GM21423 (cell line): Measurements from ENCODE around the gene CRYBA2.

ENCODE experiments used
- ATAC-seq: cut with Tn5 transposase; IDR thresholded peaks from one replicate; pipeline ENCODE4 v1.9.1; 2021; ENCODE audit warnings: mild to moderate bottlenecking, moderate library complexity; ENCODE audit not compliant: unreplicated experiment

Gene CRYBA2

DNA sequence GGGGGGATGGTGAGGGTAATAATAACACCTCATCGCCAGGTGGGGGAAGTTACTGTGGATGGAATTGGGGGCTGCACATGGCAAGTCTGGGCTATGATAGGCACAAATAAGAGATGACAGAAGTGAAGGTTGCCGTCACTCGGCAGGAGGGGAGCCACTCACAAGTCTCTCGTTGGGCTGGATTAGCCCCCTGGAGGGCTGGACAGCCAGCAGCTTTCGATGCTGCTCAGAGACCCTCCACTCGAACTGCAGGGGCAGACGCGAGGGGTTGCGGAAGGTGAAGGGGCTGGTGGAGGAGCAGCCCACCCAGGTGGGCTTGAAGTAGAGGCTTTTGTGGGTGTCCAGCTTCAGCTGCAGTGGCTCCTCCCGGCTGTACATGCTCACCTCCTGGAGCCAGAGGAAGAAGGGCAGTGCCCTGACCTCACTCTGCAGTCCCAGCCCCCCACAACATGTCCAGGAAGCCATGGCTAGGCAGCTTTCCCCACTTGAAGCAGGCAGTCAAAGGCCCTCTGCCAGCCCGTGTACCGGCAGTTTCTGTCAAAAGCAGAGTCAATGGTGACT is 29.9 kb upstream of the CRYBA2 start:
- no peak for ATAC-seq

GRCh38 chr2:219022616-219023015 is 29.4 kb upstream of the CRYBA2 start:
- no peak for ATAC-seq

- ATAC-seq = no peak
Observed at GRCh38 chr2:219022041-219022440, 28.8 kb upstream of the CRYBA2 start.

GRCh38 chr2:219021591-219021990 is 28.4 kb upstream of the CRYBA2 start:
- ATAC-seq = no peak

DNA sequence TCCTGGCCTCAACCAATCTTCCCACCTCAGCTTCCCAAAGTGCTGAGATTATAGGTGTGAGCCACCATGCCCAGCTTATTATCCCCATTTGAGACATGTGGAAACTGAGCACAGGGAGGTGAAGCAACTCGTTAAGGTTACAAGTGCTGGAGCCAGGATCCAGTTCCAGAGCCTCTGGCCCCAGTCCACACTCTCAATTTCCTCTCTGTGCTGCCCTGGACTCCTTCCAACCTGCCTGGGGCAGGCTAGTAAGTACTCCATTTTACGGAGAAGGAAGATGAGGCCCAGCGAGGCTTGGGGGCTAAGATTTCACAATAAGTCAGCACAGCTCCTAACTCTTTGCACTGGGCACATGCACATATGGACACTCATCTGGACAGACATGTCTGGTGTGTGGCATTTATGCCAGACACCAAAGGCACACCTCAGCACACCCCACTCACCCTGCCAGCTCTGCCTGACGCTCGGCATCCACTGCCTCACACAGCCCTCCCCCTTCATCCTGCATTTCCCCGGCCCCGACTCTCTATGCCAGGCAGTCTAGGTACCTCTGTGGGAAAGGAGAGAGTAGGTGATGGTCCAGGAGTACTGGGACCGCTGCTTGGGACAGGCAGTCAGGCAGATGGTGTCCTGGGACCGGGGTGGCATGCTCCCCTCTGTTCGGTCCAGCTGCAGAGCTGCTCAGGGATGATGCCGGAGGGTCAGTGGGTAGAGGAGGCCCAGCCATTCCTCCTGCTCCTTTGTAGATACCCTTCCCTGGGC is 27.6 kb upstream of the CRYBA2 start:
- ATAC-seq = no peak

DNA sequence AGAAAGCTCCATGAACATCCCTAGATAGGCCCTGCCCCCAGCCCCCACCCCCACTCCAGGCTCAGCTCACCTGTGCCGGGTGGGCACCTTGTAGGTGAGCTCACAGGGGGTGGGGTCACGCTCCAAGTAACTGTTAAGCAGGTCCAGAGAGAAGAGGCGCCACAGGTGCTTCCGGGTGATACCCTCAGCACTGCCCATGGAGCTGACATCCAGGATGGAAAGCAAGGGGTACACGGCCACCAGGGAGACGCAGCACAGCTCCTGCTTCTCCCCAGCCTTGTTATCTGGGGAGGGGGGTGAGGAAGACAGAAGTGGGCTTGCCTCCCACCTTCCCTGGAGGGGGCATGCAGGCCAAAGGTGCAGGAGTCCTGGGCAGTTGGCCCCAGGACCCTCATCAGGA is 26.2 kb upstream of the CRYBA2 start:
- no peak for ATAC-seq

GRCh38 chr2:219018726-219019125 is 25.5 kb upstream of the CRYBA2 start:
- ATAC-seq = no peak

DNA sequence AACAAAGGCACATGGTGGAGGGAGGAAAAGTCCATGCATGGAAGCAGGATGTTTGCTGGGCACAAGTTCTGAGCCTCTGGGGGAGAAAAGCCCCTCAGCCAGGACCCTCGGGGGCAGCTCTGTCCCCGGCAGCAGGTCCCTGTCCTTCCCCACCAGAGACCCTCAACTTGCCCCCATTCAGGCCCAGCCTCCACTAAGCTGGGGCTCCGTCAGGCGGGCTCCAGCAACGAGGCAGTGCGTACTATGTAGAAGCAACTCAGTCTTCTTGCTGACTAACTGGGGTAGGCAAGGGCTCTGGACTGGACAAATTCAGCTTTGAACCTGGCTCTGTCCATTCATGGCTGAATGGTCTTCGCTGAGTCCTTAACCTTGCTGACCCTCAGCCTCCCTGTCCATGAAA is 25.1 kb upstream of the CRYBA2 start:
- ATAC-seq = no peak

DNA sequence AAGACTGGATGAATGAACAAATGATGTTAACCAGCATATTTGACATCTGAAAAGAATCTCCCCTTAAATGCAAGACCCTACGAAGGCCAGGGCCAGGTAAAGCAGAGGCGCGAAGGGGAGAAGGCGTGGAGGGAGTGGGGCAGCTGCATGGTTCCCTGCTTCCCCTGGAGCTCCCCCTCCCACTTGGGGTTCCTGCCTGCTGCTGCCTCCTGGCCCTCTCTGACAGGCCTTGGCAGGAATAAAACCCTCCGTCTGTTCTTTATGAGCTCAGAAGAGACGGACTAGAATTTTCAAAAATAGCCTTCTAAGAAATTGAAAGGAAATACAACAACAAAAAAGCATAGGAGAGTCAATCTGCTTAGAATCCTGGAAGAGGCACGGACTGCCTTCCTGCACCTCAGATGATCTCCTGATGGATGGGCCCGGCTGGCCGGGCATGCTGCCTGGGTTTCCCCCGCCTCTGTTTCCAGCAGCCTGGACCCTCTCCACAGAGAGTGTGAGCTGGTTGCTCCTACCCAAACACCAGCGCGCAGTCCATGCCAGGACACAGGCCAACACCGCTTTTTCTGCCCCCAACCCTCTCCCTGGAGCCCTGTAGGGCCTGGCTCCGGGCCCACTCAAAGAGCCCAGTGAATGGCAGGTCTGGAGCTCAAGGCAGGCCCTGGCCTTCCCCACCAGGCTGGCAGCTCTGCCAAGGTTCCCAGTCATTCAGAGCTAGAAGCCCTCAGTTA is 24.1 kb upstream of the CRYBA2 start:
- ATAC-seq = no peak

DNA sequence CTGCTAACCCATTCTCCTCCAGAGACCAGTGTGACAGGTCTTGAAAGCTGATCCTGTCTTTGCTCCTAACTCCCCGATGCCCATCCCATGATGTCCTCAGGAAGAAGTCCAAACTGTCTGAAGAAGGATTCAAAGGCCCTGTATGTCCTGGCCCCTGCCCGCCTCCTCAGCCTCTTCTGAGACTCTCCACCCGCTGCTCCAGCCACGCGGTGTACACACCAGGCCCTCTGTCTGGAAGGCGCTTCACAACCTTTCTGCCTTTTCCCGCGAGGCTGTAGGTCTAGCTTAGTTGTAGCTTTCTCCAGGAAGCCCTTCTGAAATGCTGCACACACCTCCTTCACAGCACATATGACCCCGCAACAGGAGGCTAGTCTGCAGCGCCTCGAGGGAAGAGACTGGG is 23.5 kb upstream of the CRYBA2 start:
- no peak for ATAC-seq

DNA sequence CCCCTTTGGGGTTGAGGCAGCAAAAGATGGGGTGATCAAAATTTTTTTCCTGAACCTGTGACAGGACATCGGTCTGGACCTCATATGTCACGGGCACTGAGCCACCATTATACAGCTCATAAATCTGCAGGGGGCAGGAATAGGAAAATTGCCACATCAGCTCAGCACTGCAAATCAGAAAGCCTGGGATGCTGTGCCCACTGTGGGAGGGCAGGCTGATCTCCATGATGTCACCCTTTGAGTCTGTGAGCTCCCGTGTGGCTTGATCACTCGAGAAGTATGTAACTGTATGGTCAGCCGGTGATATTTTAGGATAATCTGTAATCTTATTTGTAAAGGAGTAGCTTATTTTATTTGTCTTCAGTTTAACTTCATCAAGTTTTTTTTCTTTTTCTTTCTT is 17.7 kb upstream of the CRYBA2 start:
- ATAC-seq = no peak

DNA sequence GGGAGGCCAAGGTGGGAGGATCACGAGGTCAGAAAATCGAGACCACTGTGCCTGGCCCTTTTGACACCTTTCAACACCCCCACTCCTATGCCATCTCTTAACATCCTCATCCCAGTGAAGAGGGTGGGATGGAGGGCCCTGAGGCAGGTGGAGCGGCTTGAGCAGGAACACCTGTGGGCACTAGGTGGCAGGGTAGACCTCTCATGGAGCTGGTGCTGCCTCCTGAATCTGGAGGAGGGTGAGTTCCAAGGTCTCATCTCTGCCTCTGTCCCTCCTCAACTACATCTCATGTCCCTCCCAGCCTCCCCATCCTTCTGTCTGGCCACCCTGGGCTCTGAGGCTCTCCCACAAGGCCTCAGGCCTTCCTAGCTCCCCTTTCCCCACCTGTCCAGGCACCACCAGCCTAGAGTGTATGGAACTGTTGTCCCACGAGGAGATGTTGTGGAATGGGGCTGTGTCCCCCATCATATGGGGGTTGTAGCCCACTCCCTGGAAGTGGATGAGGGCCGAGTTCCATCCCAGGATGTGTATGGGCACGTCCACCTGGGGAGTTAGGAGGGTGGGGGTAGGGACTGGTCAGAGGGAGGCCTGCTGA is 17.0 kb upstream of the CRYBA2 start:
- ATAC-seq = no peak

GRCh38 chr2:219009294-219009693 is 16.1 kb upstream of the CRYBA2 start:
- ATAC-seq = no peak

- no peak for ATAC-seq
Observed at GRCh38 chr2:219003979-219004378, 10.8 kb upstream of the CRYBA2 start.

DNA sequence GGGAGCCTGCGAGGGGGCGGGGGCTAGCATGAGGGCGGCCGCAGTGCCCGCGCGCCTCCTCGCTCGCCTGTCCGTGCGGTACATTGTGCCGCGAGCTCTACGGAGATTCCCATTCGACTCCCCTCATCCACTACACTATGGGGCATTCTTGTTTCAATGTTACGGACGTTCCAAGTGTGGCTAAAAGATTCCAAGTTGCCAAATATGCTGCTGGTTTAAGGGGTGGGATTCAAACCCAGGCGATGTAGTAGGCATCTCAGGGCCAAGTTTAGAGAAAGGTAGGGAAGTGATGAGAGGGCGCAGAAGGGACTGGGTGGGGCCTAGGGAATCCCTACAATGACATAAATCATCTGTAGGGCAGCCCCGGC is 10.0 kb upstream of the CRYBA2 start:
- no peak for ATAC-seq

DNA sequence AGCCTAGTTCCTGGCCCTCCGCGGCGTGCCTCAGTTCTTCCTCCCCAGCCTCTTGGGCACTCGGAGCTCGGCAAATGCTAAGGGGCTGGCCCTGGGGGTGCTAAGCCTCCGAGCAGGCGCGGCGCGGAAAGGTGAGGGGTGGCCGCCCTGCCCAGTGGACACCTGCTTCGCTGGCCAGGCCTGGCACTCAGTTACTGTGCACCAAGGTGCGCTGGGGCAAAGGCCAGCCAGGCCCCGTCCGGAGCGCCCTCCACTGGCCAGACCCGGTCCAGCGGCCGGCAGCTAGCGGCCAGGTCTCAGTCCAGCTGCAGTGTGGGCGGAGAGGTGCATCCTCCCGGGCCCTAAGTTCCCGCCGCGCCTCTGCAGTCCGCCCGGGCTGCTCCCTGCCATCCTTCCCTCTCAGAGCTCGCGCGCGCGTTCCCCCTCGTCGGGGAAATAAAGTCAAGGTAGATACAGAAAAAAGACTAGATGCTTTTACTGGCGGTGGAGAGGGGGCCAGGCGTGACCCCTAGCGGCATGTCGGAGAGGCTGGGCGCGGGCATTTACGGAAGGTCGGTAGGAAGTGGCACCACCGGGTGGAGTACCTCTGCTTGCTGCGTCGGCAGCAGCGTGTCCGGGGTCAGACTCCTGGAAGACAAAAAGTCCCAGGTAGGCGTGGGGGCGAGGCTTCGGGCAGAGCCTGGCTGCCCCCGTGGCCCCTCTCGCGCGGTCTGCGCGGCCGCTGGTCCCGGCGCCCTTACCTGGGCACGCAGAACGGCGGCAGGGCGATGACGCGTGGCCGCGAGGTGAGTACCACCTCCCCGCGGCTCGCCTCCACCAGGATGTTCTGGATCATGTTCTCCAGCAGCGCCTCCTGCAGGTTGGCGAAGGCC is 9.4 kb upstream of the CRYBA2 start:
- no peak for ATAC-seq

- no peak for ATAC-seq
Observed at GRCh38 chr2:219001577-219002394, 8.6 kb upstream of the CRYBA2 start.

DNA sequence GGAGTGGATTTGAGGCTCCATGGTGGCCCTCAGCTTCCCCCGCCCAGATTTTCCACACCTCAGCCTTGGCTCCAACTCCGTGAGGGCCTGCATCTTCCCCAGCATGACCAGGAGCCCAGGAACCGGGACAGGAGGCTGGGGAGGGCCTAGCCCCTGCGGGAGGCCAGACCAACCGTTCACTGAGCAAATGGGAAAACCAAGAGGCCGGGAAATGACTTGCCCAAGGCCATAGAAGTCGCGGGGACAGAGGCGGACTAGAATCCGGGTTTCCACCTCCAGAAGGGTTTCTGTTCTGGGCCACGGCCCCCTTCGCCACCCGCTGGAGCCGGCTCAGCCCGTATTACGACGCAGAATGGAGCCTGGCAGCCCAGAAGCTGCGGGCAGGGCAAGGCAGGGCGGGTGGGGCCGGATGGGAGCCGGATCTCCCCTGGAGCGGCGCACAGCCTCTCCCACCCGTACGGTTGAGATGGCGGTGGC is 7.9 kb upstream of the CRYBA2 start:
- ATAC-seq = no peak

DNA sequence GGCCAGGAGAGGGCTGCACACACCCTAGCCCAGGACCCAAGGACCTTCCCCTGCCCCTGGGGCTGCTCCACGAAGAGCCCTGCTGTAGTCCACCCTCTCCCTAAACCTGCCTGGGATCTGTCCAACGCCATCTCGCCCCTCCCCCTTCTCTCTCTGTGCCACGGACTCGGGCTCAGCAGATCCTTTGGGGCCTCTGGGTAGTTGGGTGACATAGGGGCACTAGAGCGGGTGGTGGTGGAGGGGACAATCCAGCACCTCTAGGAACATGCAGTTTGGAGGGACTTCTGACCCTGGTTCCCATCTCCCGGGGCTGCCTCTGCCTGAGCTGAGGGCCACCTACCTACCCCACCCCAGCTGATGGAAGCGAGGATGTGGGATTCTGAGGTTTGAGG is 7.3 kb upstream of the CRYBA2 start:
- ATAC-seq = no peak
